Endothelial cell (in vitro differentiated cells): ENCODE results near the gene RPUSD1. TPM values are rescaled to one million over a fixed set of nuclear protein-coding genes. Genes with fewer than 3 reads are reported as not detected.

Source experiments
- DNase-seq: peaks from one replicate; pipeline ENCODE4 v3.0.0; 2021; ENCODE audit warnings: low spot score
- H3K27ac Mint-ChIP-seq: one replicate; pipeline ENCODE4 v1.8.0; 2021; ENCODE audit warnings: mixed read lengths, inconsistent platforms; ENCODE audit not compliant: unreplicated experiment
- H3K27me3 Mint-ChIP-seq: one replicate; pipeline ENCODE4 v1.8.0; 2021; ENCODE audit warnings: mild to moderate bottlenecking, moderate library complexity, mixed read lengths, inconsistent platforms; ENCODE audit not compliant: unreplicated experiment
- H3K36me3 Mint-ChIP-seq: one replicate; pipeline ENCODE4 v1.8.0; 2021; ENCODE audit warnings: mild to moderate bottlenecking, low read depth, mixed read lengths, inconsistent platforms; ENCODE audit not compliant: unreplicated experiment
- H3K4me1 Mint-ChIP-seq: one replicate; pipeline ENCODE4 v1.8.0; 2021; ENCODE audit warnings: mild to moderate bottlenecking, mixed read lengths, inconsistent platforms; ENCODE audit not compliant: unreplicated experiment
- H3K4me3 Mint-ChIP-seq: one replicate; pipeline ENCODE4 v1.8.0; 2021; ENCODE audit warnings: mild to moderate bottlenecking, mixed read lengths, inconsistent platforms; ENCODE audit not compliant: unreplicated experiment
- H3K9me3 Mint-ChIP-seq: one replicate; pipeline ENCODE4 v1.8.0; 2021; ENCODE audit warnings: mixed read lengths, inconsistent platforms; ENCODE audit not compliant: unreplicated experiment
- CTCF ChIP-seq: fragments of 200-600 bp; sonication (generic); IDR thresholded peaks from one replicate; pipeline ENCODE4 v1.5.0; 2021; ENCODE audit warnings: antibody characterized with exemption; ENCODE audit not compliant: unreplicated experiment
- total RNA-seq: library from RNA; stranded (reverse); fragmentation: NEBNext Ultra II Directional; extraction: Animal tissue kit (Norgen Biotek cat#: 25700); gene quantifications from one replicate; pipeline ENCODE4 v1.2.1, GENCODE V29; 2021; ENCODE audit not compliant: unreplicated experiment

The RPUSD1 gene
- total RNA-seq, 1 donor from 2014 or later = 27.6 TPM

- Mint-ChIP-seq H3K27me3 (peaks cover 4% of the 10 kb centered on the region), H3K36me3 (no peaks in the 10 kb centered on the region), H3K4me3 (no peak overlapping the region), H3K27ac (no peak overlapping the region), H3K4me1 (no peaks in the 10 kb centered on the region), H3K9me3 (no peaks in the 10 kb centered on the region)
- no peak for TF ChIP-seq CTCF
- DNase-seq = no peak
Measured at GRCh38 chr16:763369-764183, 24.6 kb downstream of the RPUSD1 start.

GRCh38 chr16:762595-763268, 25.4 kb downstream of the RPUSD1 start:
- Mint-ChIP-seq H3K27ac (no peak overlapping the region), H3K4me1 (no peaks in the 10 kb centered on the region), H3K9me3 (no peaks in the 10 kb centered on the region), H3K36me3 (no peaks in the 10 kb centered on the region), H3K27me3 (peaks cover 4% of the 10 kb centered on the region), H3K4me3 (no peak overlapping the region)
- no peak for TF ChIP-seq CTCF
- no peak for DNase-seq

- DNase-seq = no peak
- H3K9me3 Mint-ChIP-seq = no peaks in the 10 kb centered on the region
- no peaks in the 10 kb centered on the region for H3K36me3 Mint-ChIP-seq
- peaks cover 4% of the 10 kb centered on the region for H3K27me3 Mint-ChIP-seq
- H3K27ac Mint-ChIP-seq = no peak overlapping the region
- no peak for TF ChIP-seq CTCF
- H3K4me1 Mint-ChIP-seq = no peaks in the 10 kb centered on the region
- no peak overlapping the region for H3K4me3 Mint-ChIP-seq
Measured at GRCh38 chr16:761625-762513, 26.3 kb downstream of the RPUSD1 start.

- Mint-ChIP-seq H3K36me3 (no peaks in the 10 kb centered on the region), H3K27ac (no peak within 1 kb of the TSS), H3K4me3 (no peak within 1 kb of the TSS), H3K27me3 (peaks cover 3% of the 10 kb centered on the region), H3K9me3 (no peaks in the 10 kb centered on the region), H3K4me1 (no peaks in the 10 kb centered on the region)
- no peak for DNase-seq
- no peak for TF ChIP-seq CTCF
Measured at GRCh38 chr16:760545-761343, 27.4 kb downstream of the RPUSD1 start, which contains the start of gene MSLN. TSS of gene MSLN (plus strand) at chr16:760734. CDS start at chr16:762681, 1,947 bp downstream.
